Kidney (tissue), 14 donors: ENCODE measurements around the gene NECTIN4. TPM values are rescaled to one million over a fixed set of nuclear protein-coding genes. Genes with fewer than 3 reads are reported as not detected.

Source experiments
- DNase-seq, 5 donors: peaks; one replicate each; pipeline ENCODE4 v3.0.0-alpha.2; 2013 to 2020
- FAIRE-seq: peaks from 2 replicates; lab custom pipeline; 2012; peaks lifted over from hg19 to GRCh38; lab: Jason Lieb, UNC
- H3K27ac ChIP-seq, 2 donors: one replicate each; pipeline ENCODE4 v1.7.0; 2013; ENCODE audit warnings: low read depth in 2 of 2, low read length in 2 of 2, inconsistent platforms in 1 of 2
- H3K27me3 ChIP-seq: one replicate; pipeline ENCODE4 v1.7.1; 2013; ENCODE audit warnings: low read length, inconsistent platforms; ENCODE audit not compliant: control insufficient read depth, insufficient read depth
- H3K36me3 ChIP-seq, 3 donors: one replicate each; pipeline versions ENCODE4 v1.7.0 to v1.7.1; 2013; ENCODE audit warnings: low read length in 3 of 3, control low read depth in 1 of 3, inconsistent platforms in 1 of 3; ENCODE audit not compliant: insufficient read depth in 3 of 3, control insufficient read depth in 2 of 3
- H3K4me1 ChIP-seq, 3 donors: one replicate each; pipeline versions ENCODE4 v1.7.0 to v1.7.1; 2013; ENCODE audit warnings: low read length in 3 of 3, inconsistent platforms in 1 of 3, low read depth in 1 of 3; ENCODE audit not compliant: control insufficient read depth in 2 of 3, insufficient read depth in 2 of 3
- H3K4me3 ChIP-seq, 3 donors: one replicate each; pipeline versions ENCODE4 v1.7.0 to v1.8.1; 2013; ENCODE audit warnings: low read length in 3 of 3, control low read depth in 1 of 3, inconsistent platforms in 1 of 3
- H3K9ac ChIP-seq, 3 donors: one replicate each; pipeline versions ENCODE4 v1.7.0 to v1.7.1; 2013; ENCODE audit warnings: low read length in 3 of 3, control low read depth in 1 of 3, inconsistent platforms in 1 of 3
- H3K9me3 ChIP-seq, 3 donors: one replicate each; pipeline versions ENCODE4 v1.7.0 to v1.7.1; 2013; ENCODE audit warnings: low read length in 3 of 3, control low read depth in 1 of 3, inconsistent platforms in 1 of 3; ENCODE audit not compliant: control insufficient read depth in 2 of 3, insufficient read depth in 1 of 3
- CTCF ChIP-seq: IDR thresholded peaks from 3 replicates; pipeline ENCODE4 v1.5.1; 2012; ENCODE audit warnings: mild to moderate bottlenecking, moderate library complexity, borderline replicate concordance; ENCODE audit not compliant: insufficient read depth; ENCODE audit errors: extremely low read depth
- intact Hi-C: fragments of 100-400 bp; cut with DNase I; formaldehyde crosslinking; loops from one replicate; pipeline ENCODE4 v1.11.1; 2022
- polyA plus RNA-seq: library from polyadenylated mRNA; stranded (reverse); fragments of 350-450 nt; fragmentation: Illumina TruSeq; extraction: RNeasy Lipid Tissue Mini Kit (QIAGEN cat#74804); gene quantifications from one replicate; pipeline ENCODE4 v1.2.3, GENCODE V29; 2014; ENCODE audit warnings: low read depth, low replicate concordance; ENCODE audit not compliant: insufficient read depth
- total RNA-seq: library from RNA; stranded (reverse); fragmentation: NEBNext Ultra II Directional; extraction: Animal tissue kit (Norgen Biotek cat#: 25700); gene quantifications from one replicate; pipeline ENCODE4 v1.2.1, GENCODE V29; 2021
- donor health status: control.
- donor health status: control.
- donor health status: control.
- donor health status: control.
- donor health status: control.
- donor health status: DM: yes; HTN: yes; CAD: no.
- donor health status: Normal renal cell carcinoma (clear cell type).

NECTIN4 gene
- total and polyA plus RNA-seq, 2 donors from 2014 or later: 2.7 to 12.8 TPM

DNA sequence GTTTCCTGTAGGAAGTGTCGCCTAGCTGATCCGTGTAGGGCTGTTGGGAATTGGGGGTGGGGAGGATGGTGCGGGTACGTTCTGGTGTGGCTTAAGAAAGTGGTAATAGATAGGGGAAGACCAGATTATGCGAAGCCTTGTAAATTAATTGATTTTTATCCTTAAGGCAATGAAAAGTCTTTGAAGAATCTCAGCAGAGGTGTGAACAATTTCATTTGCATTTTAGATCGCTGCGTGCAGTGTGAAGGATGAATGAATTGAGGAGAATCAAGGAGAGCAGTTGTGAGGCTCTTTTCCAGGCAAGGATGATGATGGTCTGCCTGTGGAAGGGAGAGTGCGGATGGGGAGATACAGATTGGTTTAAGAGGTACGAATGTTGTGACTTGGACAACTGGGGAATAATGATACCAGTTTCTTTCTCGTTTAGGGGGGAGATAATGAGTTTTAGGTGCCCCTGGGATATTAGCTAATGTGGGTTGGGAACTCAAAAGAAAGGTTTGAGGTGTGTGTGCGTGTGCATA, 43.9 kb upstream of the NECTIN4 start:
- Histone ChIP-seq H3K27ac (peak overlapping the region; percentile 96 to 99), H3K27me3 (no peaks in the 10 kb centered on the region), H3K9ac (peak overlapping the region; percentile 81 to 97 (median 96)), H3K36me3 (peaks cover 0 to 9% (median 5%) of the 10 kb centered on the region in 3 donors), H3K4me3 (peak overlapping the region; percentile 94 to 96 (median 94)), H3K4me1 (peaks cover 3 to 16% (median 7%) of the 10 kb centered on the region in 3 donors), H3K9me3 (no peaks in the 10 kb centered on the region)
- DNase-seq (no peak), FAIRE-seq (no peak)
- TF ChIP-seq CTCF: no peak
- intact Hi-C loops: no loop called here

DNA sequence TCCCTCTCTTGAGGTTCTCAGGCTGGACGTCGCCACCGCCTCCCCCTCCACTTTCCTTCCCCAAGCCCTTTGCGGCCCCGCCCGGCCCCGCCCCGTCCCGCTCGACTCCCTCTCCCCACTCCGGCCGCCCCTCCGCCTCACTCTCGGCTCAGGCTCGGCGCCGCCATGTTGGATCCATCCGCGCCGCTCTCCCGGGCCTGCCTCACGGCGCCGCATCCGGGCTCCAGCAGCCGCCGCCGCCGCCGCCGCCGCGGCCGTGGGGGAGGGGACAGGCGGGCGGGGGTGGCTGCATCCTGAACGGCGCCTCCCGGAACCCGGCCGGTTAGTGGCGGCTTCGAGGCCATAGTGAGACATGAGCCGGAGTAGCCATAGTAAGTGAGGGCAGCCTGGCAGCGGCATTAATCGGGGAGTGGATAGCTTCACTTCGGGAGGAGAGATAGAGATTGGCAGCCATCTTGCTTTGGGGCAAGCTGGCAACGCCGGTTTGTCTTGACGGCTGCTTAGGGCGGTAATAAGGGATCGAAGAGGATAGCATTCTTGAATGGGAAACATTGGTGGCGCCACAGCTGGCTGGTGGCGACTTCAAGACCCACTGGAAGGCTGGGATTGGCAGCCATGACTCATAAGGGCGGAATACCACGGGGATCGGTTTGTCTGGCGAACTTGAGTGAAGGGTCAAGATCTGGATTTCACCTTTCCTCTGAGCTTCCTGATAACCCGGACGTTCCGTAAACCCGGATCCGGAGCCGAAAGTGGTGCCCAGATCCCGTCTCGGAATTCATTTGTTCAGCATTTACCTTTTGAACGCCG, 43.3 kb upstream of the NECTIN4 start, which contains the start of gene DEDD:
TSS of gene DEDD (minus strand) at position 258 of the 810 bp plus-strand sequence. CDS start 8,205 bp downstream, outside the sequence.
- peak; percentile 39 for FAIRE-seq
- H3K27me3 ChIP-seq: no peaks in the 10 kb centered on the region
- DNase-seq: peak; percentile 96 to 98 (median 97)
- H3K36me3 ChIP-seq: peaks cover 0 to 15% (median 8%) of the 10 kb centered on the region in 3 donors
- peak within 1 kb of the TSS; percentile 93 to 97 (median 96) for H3K9ac ChIP-seq
- intact Hi-C loops: no loop called here
- TF ChIP-seq CTCF: no peak
- peak within 1 kb of the TSS; percentile 96 to 99 for H3K27ac ChIP-seq
- peak within 1 kb of the TSS; percentile 94 to 96 (median 94) for H3K4me3 ChIP-seq
- H3K4me1 ChIP-seq: peaks cover 3 to 19% (median 9%) of the 10 kb centered on the region in 3 donors
- H3K9me3 ChIP-seq: no peaks in the 10 kb centered on the region

GRCh38 chr1:161131523-161132409, 42.4 kb upstream of the NECTIN4 start:
- no peak for TF ChIP-seq CTCF
- Histone ChIP-seq H3K4me3 (peak overlapping the region; percentile 84 to 96 (median 93)), H3K36me3 (peaks cover 4 to 23% (median 11%) of the 10 kb centered on the region in 3 donors), H3K27ac (peak overlapping the region; percentile 96 to 99), H3K9me3 (no peaks in the 10 kb centered on the region), H3K27me3 (no peaks in the 10 kb centered on the region), H3K9ac (peak overlapping the region; percentile 83 to 93 (median 91)), H3K4me1 (peaks cover 3 to 25% (median 11%) of the 10 kb centered on the region in 3 donors)
- peak in 1 of 5 donors; percentile 42 for DNase-seq
- intact Hi-C loops: no loop called here
- no peak for FAIRE-seq
